ENCODE measurements around the gene IL6R.

IL6R gene

DNA sequence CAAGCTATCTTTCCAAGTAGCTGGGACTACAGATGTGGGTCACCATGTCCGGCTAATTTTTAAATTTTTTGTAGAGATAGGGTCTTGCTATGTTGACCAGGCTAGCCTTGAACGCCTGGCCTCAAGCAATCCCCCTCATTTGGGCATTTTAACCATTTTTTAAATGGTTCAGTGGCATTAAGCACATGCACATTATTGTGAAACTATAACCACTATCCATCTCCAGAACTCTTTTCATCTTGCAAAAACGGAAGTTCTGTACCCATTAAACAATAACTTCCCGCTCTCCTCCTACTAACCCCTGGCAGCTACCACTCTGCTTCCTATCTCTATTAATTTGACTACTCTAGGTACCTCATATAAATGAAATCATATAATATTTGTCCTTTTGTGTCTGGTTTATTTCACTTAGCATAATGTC, 4.8 kb upstream of the IL6R start:
- H3K4me3 ChIP-seq (ENCODE audit: low read depth, low read length) = no peak overlapping the region
- no peak for DNase-seq (ENCODE audit: low read depth)
- in situ Hi-C loops (cut with HindIII; ENCODE audit: low sequenced_read_pairs) = no loop called here
- TF ChIP-seq, protein P1, sequence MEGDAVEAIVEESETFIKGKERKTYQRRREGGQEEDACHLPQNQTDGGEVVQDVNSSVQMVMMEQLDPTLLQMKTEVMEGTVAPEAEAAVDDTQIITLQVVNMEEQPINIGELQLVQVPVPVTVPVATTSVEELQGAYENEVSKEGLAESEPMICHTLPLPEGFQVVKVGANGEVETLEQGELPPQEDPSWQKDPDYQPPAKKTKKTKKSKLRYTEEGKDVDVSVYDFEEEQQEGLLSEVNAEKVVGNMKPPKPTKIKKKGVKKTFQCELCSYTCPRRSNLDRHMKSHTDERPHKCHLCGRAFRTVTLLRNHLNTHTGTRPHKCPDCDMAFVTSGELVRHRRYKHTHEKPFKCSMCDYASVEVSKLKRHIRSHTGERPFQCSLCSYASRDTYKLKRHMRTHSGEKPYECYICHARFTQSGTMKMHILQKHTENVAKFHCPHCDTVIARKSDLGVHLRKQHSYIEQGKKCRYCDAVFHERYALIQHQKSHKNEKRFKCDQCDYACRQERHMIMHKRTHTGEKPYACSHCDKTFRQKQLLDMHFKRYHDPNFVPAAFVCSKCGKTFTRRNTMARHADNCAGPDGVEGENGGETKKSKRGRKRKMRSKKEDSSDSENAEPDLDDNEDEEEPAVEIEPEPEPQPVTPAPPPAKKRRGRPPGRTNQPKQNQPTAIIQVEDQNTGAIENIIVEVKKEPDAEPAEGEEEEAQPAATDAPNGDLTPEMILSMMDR (IDR thresholded peaks at IDR 0.05; ENCODE audit: low read depth, low read length, missing control alignments) = no peak

GRCh38 chr1:154402409-154402921, 2.7 kb upstream of the IL6R start:
- H3K4me3 ChIP-seq (ENCODE audit: low read depth, low read length) = no peak overlapping the region
- in situ Hi-C loops (cut with HindIII; ENCODE audit: low sequenced_read_pairs) = no loop called here
- DNase-seq (ENCODE audit: low read depth) = no peak
- TF ChIP-seq, protein P1 (IDR thresholded peaks at IDR 0.05; ENCODE audit: low read depth, low read length, missing control alignments) = no peak

DNA sequence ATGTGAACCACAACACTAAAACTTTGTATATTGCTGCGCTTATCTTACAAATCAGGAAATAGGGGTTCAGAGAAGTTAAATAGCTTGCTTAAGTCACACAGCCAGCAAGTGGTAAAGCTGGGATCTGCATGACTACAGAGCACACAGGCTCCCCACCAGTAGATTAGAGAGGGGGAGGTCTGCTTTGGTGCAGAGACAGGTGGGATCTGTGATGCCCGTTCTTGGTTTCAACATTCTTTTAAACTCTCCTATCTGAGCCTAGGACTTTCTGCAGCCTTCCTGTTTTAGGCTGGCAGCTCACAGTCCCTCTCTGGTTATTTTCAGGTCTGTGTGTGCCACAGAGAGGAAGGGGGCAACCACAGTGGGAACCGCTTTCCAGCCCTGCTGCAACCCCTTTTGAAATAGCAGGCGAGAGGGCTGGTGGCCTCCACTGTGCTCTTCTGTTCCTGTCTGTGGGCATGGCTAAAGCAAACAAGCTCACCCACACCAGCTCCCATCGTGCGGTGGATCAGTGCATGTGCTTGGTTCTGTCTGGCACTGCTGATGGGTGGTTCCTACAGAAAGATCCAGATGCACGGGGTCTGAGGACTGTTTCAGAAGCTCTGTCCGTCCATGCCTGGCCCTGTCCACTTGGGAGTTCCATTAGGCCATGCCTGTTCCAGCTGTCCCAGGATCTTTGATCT, 1.7 kb upstream of the IL6R start:
- in situ Hi-C loops (cut with HindIII; ENCODE audit: low sequenced_read_pairs) = no loop called here
- no peak for DNase-seq (ENCODE audit: low read depth)
- no peak overlapping the region for H3K4me3 ChIP-seq (ENCODE audit: low read depth, low read length)
- TF ChIP-seq, protein P1 (IDR thresholded peaks at IDR 0.05; ENCODE audit: low read depth, low read length, missing control alignments) = no peak

DNA sequence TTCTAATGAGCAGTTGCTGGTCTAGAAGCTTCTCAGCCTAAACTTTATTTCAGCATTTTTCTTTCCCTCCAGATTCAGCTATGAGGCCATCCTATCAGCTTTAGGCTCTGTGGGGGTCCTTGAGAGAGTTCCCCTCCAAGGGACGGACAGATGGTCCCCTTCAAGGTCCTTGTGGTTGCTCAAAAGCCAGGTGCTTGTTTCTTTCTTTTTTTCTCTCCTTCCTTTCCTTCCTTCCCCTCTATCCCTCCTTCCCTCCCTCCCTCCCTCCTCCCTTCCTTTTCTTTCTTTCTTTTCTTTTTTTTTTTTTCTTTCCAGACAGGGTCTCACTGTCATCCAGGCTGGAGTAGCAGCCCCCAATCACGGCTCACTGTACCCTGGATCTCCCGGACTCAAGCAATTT, 1.2 kb upstream of the IL6R start:
- H3K4me3 ChIP-seq (ENCODE audit: low read depth, low read length) = no peak overlapping the region
- DNase-seq (ENCODE audit: low read depth) = no peak
- TF ChIP-seq, protein P1 (IDR thresholded peaks at IDR 0.05; ENCODE audit: low read depth, low read length, missing control alignments) = no peak
- in situ Hi-C loops (cut with HindIII; ENCODE audit: low sequenced_read_pairs) = no loop called here

DNA sequence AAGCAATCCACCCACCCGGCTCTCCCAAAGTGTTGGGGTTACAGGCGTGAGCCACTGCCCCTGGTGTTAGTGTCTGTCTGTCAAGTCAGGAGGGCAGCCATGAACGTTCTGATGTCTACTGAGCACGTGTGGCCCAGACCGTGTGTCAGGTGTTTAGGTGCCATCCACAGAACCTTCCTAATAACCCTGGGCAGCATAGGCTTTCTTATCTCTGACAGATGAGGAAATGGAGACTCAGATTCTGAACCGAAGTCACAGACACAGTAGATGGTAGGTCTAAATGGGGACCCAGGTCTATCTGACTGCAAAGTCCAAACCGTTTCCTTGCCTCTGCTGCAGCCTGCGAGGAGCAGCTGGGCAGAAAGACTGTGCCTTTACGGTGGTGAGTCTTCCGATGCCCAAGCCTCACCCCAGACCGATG, 622 bp upstream of the IL6R start:
- H3K4me3 ChIP-seq (ENCODE audit: low read depth, low read length) = peak overlapping the region; percentile 51
- in situ Hi-C loops (cut with HindIII; ENCODE audit: low sequenced_read_pairs) = no loop called here
- DNase-seq (ENCODE audit: low read depth) = no peak
- TF ChIP-seq, protein P1 (IDR thresholded peaks at IDR 0.05; ENCODE audit: low read depth, low read length, missing control alignments) = no peak

DNA sequence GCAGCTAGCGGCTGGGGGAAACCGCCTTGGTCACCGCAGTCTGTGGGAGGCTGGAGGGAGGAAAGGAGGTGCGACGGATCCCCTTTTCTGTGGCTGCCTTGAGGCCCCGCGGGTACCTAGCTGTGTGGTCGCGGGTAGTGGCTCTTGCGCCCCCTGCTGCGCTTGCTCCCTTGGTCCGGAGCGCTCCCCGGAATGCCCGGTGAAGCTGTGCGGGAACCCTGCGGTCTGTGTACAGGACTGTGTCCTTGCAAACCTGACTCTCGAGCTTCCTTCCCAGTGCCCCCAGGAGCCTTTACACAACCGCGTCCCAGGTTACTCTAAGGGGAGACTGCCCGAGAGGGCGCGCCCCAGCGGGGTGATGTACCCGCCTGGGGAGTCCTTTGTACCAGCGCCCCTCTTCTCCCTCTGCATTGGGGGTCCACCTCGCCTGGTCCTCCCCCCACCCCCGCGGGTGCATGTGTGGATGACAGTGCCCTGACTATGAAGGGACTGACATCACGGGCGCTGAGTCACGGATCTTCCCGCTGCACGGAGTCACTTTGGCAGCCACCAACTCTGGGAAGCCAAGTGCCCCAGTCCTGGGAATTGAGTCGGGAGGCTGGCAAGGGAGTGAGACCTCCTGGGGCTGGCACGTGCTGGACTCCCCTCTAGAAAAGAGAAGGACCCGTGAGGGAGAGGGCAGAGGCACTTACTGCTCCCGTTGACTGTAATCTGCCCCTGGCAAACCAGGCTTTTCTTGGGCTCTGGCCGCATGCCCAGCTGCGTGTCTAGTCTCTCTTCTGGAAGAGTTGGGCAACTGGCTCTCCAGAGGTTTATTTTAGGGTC, 816 bp downstream of the IL6R start:
- in situ Hi-C loops (cut with HindIII; ENCODE audit: low sequenced_read_pairs) = no loop called here
- TF ChIP-seq, protein P1 (IDR thresholded peaks at IDR 0.05; ENCODE audit: low read depth, low read length, missing control alignments) = no peak
- H3K4me3 ChIP-seq (ENCODE audit: low read depth, low read length) = peak overlapping the region; percentile 51
- no peak for DNase-seq (ENCODE audit: low read depth)

Measured in astrocyte of the cerebellum (primary cell).